Colonic mucosa (tissue), 4 donors: ENCODE data around the gene CMTM7. TPM values are rescaled to one million over a fixed set of nuclear protein-coding genes. Genes with fewer than 3 reads are reported as not detected.

Experiments
- DNase-seq: peaks from one replicate; pipeline ENCODE4 v3.0.0-alpha.2; 2020
- H3K27ac ChIP-seq: fragments of 200-600 bp; one replicate; pipeline ENCODE4 v1.8.0; 2021
- H3K27me3 ChIP-seq: fragments of 200-600 bp; one replicate; pipeline ENCODE4 v1.8.0; 2021
- H3K36me3 ChIP-seq: fragments of 200-600 bp; one replicate; pipeline ENCODE4 v1.8.0; 2021
- H3K4me1 ChIP-seq: fragments of 200-600 bp; one replicate; pipeline ENCODE4 v1.8.0; 2021; ENCODE audit warnings: mild to moderate bottlenecking
- H3K4me3 ChIP-seq: fragments of 200-600 bp; one replicate; pipeline ENCODE4 v1.8.0; 2021
- H3K9ac ChIP-seq, 2 donors: one replicate each; pipeline ENCODE4 v1.7.0; 2013; ENCODE audit warnings: control low read depth in 2 of 2, low read depth in 2 of 2, low read length in 2 of 2
- H3K9me3 ChIP-seq: fragments of 200-600 bp; one replicate; pipeline ENCODE4 v1.8.0; 2021
- intact Hi-C: fragments of 100-400 bp; cut with DNase I; formaldehyde crosslinking; loops from one replicate; pipeline ENCODE4 v1.14.1; 2022
- total RNA-seq, 2 donors: library from RNA; stranded (reverse); fragmentation: NEBNext Ultra II Directional in 1 of 2; extraction: Animal tissue kit (Norgen Biotek cat#: 25700) in 1 of 2; gene quantifications; one replicate each; pipeline ENCODE4 v1.2.1, GENCODE V29; 2021
- TF ChIP-seq, protein P1 (sequence below): fragments of 200-600 bp; IDR thresholded peaks from one replicate; pipeline ENCODE4 v1.8.0; 2022; ENCODE audit warnings: antibody characterized with exemption, mild to moderate bottlenecking
- donor health status: healthy.
- donor health status: DM: no; HTN: no; CAD: no.
- donor health status: DM: no; HTN: no; CAD: no.

CMTM7 gene
- total RNA-seq, 2 donors from 2014 or later = 5.8 to 5.9 TPM

DNA sequence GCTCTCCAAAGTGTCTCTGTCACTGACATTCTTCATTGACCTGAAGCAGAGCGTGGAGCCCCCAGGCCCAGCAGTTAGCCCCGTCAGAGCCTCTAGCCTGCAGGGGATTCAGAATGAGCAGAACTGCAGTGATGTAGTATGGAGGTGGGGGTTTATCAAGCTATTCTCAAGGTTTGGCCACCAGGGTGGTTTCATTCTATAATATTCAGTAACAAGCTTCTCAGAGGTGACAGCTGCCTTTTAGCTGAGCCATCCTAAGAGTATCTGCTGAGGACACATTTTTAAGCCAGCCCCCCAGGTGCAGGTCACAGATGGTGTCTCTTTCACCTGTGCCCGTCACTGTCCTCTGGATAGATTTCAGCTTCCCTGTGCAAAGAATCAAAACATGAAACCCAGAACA lies 31.9 kb downstream of the CMTM7 start:
- H3K27ac ChIP-seq = no peak overlapping the region
- intact Hi-C loops = no loop called here
- no peak for DNase-seq
- no peak overlapping the region for H3K9ac ChIP-seq
- TF ChIP-seq, protein P1, sequence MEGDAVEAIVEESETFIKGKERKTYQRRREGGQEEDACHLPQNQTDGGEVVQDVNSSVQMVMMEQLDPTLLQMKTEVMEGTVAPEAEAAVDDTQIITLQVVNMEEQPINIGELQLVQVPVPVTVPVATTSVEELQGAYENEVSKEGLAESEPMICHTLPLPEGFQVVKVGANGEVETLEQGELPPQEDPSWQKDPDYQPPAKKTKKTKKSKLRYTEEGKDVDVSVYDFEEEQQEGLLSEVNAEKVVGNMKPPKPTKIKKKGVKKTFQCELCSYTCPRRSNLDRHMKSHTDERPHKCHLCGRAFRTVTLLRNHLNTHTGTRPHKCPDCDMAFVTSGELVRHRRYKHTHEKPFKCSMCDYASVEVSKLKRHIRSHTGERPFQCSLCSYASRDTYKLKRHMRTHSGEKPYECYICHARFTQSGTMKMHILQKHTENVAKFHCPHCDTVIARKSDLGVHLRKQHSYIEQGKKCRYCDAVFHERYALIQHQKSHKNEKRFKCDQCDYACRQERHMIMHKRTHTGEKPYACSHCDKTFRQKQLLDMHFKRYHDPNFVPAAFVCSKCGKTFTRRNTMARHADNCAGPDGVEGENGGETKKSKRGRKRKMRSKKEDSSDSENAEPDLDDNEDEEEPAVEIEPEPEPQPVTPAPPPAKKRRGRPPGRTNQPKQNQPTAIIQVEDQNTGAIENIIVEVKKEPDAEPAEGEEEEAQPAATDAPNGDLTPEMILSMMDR = no peak
- H3K36me3 ChIP-seq = no peaks in the 10 kb centered on the region
- no peaks in the 10 kb centered on the region for H3K27me3 ChIP-seq
- H3K4me1 ChIP-seq = peaks cover 20% of the 10 kb centered on the region
- no peak overlapping the region for H3K4me3 ChIP-seq
- H3K9me3 ChIP-seq = no peaks in the 10 kb centered on the region

DNA sequence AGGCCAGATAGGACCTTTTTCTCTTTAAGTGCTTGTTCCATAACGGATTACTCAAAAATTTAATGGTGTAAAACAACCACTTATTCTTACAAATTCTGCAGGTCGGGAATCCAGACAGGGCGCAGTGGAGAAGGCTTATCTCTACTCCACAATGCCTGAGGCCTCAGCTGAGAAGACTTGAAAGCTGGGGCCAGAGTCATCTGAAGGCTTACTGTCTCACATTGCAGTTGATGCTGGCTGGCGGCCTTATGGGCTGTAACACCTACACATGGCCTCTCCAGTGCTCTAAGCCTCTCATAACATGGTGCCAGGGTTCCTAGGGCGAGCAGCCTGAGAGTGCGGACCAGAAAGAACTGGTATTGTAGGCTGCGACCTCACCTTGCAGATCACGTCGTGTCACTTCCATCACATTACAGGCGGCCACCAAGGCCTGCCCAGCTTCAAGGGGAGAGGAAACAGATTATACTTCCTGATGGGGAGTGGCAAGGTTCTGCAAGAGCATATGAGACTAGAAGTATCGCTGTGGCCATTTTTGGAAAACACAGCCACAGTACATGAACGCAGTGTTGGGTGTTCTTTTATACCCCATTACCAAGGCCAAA lies 32.4 kb downstream of the CMTM7 start:
- no peak overlapping the region for H3K9ac ChIP-seq
- DNase-seq = no peak
- H3K36me3 ChIP-seq = no peaks in the 10 kb centered on the region
- H3K27me3 ChIP-seq = no peaks in the 10 kb centered on the region
- no peaks in the 10 kb centered on the region for H3K9me3 ChIP-seq
- intact Hi-C loops = no loop called here
- peaks cover 20% of the 10 kb centered on the region for H3K4me1 ChIP-seq
- peak overlapping the region; percentile 5 for H3K27ac ChIP-seq
- no peak overlapping the region for H3K4me3 ChIP-seq
- TF ChIP-seq, protein P1 = no peak

- Histone ChIP-seq H3K9ac (no peak overlapping the region), H3K4me1 (peaks cover 20% of the 10 kb centered on the region), H3K36me3 (no peaks in the 10 kb centered on the region), H3K27ac (peak overlapping the region; percentile 5), H3K9me3 (no peaks in the 10 kb centered on the region), H3K27me3 (no peaks in the 10 kb centered on the region), H3K4me3 (no peak overlapping the region)
- intact Hi-C loops = no loop called here
- TF ChIP-seq, protein P1 = no peak
- DNase-seq = no peak
These were observed 33.1 kb downstream of the CMTM7 start for GRCh38 chr3:32424581-32425250.

DNA sequence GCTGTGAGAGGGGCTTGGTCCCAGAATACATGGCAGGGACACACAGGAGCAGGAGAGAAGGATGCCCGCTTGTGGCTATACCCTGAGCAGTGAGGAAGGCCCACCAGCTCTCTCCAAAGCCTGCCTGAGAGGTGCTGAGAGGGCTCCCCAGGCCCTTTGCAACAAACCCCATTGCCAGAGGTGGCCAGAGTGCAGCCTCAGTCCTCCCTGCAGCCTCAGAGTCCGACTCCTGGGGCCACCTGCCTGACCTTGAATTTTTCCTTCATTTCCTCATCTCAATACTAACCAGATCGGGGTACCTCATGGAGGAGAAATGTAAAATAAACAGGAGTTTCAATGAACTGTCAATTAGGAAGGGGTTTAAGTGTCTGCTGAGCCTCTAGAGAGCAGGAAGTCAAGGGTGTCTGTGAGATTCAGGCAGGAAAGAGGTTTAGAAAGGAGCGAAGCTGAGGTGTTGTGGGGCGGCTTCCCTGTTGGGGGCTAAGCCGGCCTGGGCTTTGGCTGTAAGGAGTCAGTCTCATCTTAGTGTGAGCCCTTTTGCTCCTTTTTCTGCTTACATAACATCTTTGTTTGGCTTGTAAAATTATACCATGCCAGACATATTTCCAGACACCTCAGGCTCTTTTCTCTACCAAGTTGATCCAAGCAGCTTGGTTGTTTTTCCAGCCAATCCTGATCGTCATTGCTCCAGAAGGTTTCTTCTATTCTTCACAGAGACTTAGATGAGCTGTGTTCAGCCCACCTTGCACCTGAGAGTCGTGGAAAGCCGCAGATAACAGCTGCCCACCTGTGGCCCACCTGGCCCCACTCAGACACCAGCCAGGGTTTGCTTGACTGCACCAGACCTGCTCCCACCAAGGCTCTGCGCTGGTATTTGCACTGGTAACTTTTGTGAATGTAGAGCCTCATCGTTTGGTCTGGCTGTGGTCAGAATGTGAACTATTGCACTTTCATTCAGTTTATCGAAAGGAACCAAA lies 36.7 kb downstream of the CMTM7 start:
- Histone ChIP-seq H3K27ac (no peak overlapping the region), H3K4me3 (no peak overlapping the region), H3K27me3 (no peaks in the 10 kb centered on the region), H3K9ac (no peak overlapping the region), H3K4me1 (no peaks in the 10 kb centered on the region), H3K36me3 (no peaks in the 10 kb centered on the region), H3K9me3 (no peaks in the 10 kb centered on the region)
- DNase-seq = peak; percentile 16
- TF ChIP-seq, protein P1 = no peak
- intact Hi-C loops = no loop called here

- H3K4me1 ChIP-seq = no peaks in the 10 kb centered on the region
- no peak overlapping the region for H3K4me3 ChIP-seq
- DNase-seq = no peak
- intact Hi-C loops = no loop called here
- no peaks in the 10 kb centered on the region for H3K27me3 ChIP-seq
- H3K9me3 ChIP-seq = no peaks in the 10 kb centered on the region
- no peak overlapping the region for H3K27ac ChIP-seq
- TF ChIP-seq, protein P1 = no peak
- no peak overlapping the region for H3K9ac ChIP-seq
- H3K36me3 ChIP-seq = no peaks in the 10 kb centered on the region
These were observed 39.2 kb downstream of the CMTM7 start for GRCh38 chr3:32430900-32431299.
